Naive B cell (primary cell): ENCODE data around the gene AGBL4. TPM values are rescaled to one million over a fixed set of nuclear protein-coding genes. Genes with fewer than 3 reads are reported as not detected.
A peak's percentile ranks its signal among the peaks of the same experiment; 100 is the strongest.

ENCODE experiments used
- ATAC-seq, 2 donors: fragments of 150-1000 bp; cut with Tn5 transposase; 2 replicates each; pipeline ENCODE4 v1.10.0; 2021; ENCODE audit warnings: low read depth in 2 of 2, mild to moderate bottlenecking in 2 of 2, moderate library complexity in 2 of 2
- DNase-seq: peaks from one replicate; pipeline ENCODE4 v3.0.0; 2022
- H3K27ac Mint-ChIP-seq, 6 donors: one replicate each; pipeline ENCODE4 v1.8.0; 2020 to 2022; ENCODE audit warnings: mild to moderate bottlenecking in 6 of 6, mixed read lengths in 6 of 6, moderate library complexity in 5 of 6, inconsistent platforms in 2 of 6
- H3K27me3 Mint-ChIP-seq, 3 donors: one replicate each; pipeline ENCODE4 v1.8.0; 2021 to 2022; ENCODE audit warnings: mixed read lengths in 3 of 3, mild to moderate bottlenecking in 1 of 3
- H3K36me3 Mint-ChIP-seq, 2 donors: one replicate each; pipeline ENCODE4 v1.8.0; 2020 to 2022; ENCODE audit warnings: mixed read lengths in 2 of 2, inconsistent platforms in 1 of 2, mild to moderate bottlenecking in 1 of 2
- H3K4me1 Mint-ChIP-seq, 3 donors: one replicate each; pipeline ENCODE4 v1.8.0; 2020 to 2022; ENCODE audit warnings: mixed read lengths in 3 of 3, inconsistent platforms in 1 of 3, mild to moderate bottlenecking in 1 of 3, moderate library complexity in 1 of 3
- H3K4me3 Mint-ChIP-seq, 8 donors: one replicate each; pipeline ENCODE4 v1.8.0; 2020 to 2022; ENCODE audit warnings: mild to moderate bottlenecking in 8 of 8, mixed read lengths in 8 of 8, moderate library complexity in 8 of 8, inconsistent platforms in 2 of 8
- H3K9me3 Mint-ChIP-seq, 7 donors: one replicate each; pipeline ENCODE4 v1.8.0; 2020 to 2022; ENCODE audit warnings: mixed read lengths in 7 of 7, mild to moderate bottlenecking in 5 of 7, inconsistent platforms in 2 of 7, moderate library complexity in 1 of 7
- polyA plus RNA-seq, 6 donors: library from polyadenylated mRNA; unstranded; fragments of 300-500 nt; fragmentation: Illumina TruSeq; gene quantifications; one replicate each; pipeline ENCODE4 v1.2.3, GENCODE V29; 2021; ENCODE audit warnings: low read depth in 6 of 6

AGBL4 gene
- polyA plus RNA-seq, 6 donors from 2014 or later = 0.18 to 0.32 (median 0.20) TPM; not detected in 3

GRCh38 chr1:48841966-48842365, 1181.8 kb downstream of the AGBL4 start:
- no peak overlapping the region for H3K27ac Mint-ChIP-seq
- H3K4me1 Mint-ChIP-seq = no peaks in the 10 kb centered on the region
- no peak for DNase-seq
- H3K4me3 Mint-ChIP-seq = no peak overlapping the region
- ATAC-seq = no peak
- H3K9me3 Mint-ChIP-seq = no peaks in the 10 kb centered on the region
- H3K27me3 Mint-ChIP-seq = peaks cover 0 to 15% (median 10%) of the 10 kb centered on the region in 3 donors
- no peaks in the 10 kb centered on the region for H3K36me3 Mint-ChIP-seq

- DNase-seq (no peak), ATAC-seq (no peak)
- no peak overlapping the region for H3K27ac Mint-ChIP-seq
- no peak overlapping the region for H3K4me3 Mint-ChIP-seq
- H3K4me1 Mint-ChIP-seq = no peaks in the 10 kb centered on the region
- peaks cover 0 to 15% (median 11%) of the 10 kb centered on the region in 3 donors for H3K27me3 Mint-ChIP-seq
- H3K36me3 Mint-ChIP-seq = no peaks in the 10 kb centered on the region
- no peaks in the 10 kb centered on the region for H3K9me3 Mint-ChIP-seq
Observed at GRCh38 chr1:48841461-48841860, 1182.3 kb downstream of the AGBL4 start.

GRCh38 chr1:48831120-48831978, 1192.4 kb downstream of the AGBL4 start:
- no peak for DNase-seq
- H3K27me3 Mint-ChIP-seq = peaks cover 5 to 41% (median 24%) of the 10 kb centered on the region in 3 donors
- no peaks in the 10 kb centered on the region for H3K9me3 Mint-ChIP-seq
- peaks cover 0 to 11% (median 0%) of the 10 kb centered on the region in 3 donors for H3K4me1 Mint-ChIP-seq
- H3K4me3 Mint-ChIP-seq = no peak overlapping the region
- H3K36me3 Mint-ChIP-seq = no peaks in the 10 kb centered on the region
- no peak overlapping the region for H3K27ac Mint-ChIP-seq
- no peak for ATAC-seq

GRCh38 chr1:48830715-48831114, 1193.0 kb downstream of the AGBL4 start:
- no peaks in the 10 kb centered on the region for H3K9me3 Mint-ChIP-seq
- no peak overlapping the region for H3K4me3 Mint-ChIP-seq
- H3K4me1 Mint-ChIP-seq = peaks cover 0 to 11% (median 0%) of the 10 kb centered on the region in 3 donors
- DNase-seq (no peak), ATAC-seq (no peak)
- H3K27me3 Mint-ChIP-seq = peaks cover 5 to 38% (median 22%) of the 10 kb centered on the region in 3 donors
- no peaks in the 10 kb centered on the region for H3K36me3 Mint-ChIP-seq
- no peak overlapping the region for H3K27ac Mint-ChIP-seq

- Mint-ChIP-seq H3K4me3 (no peak overlapping the region), H3K36me3 (no peaks in the 10 kb centered on the region), H3K27ac (no peak overlapping the region), H3K27me3 (peaks cover 5 to 43% (median 27%) of the 10 kb centered on the region in 3 donors), H3K4me1 (peaks cover 0 to 12% (median 0%) of the 10 kb centered on the region in 3 donors), H3K9me3 (no peaks in the 10 kb centered on the region)
- no peak for ATAC-seq
- no peak for DNase-seq
Observed at GRCh38 chr1:48829446-48829845, 1194.3 kb downstream of the AGBL4 start.

GRCh38 chr1:48823168-48823567, 1200.6 kb downstream of the AGBL4 start:
- H3K36me3 Mint-ChIP-seq = no peaks in the 10 kb centered on the region
- H3K27me3 Mint-ChIP-seq = peaks cover 5 to 26% (median 14%) of the 10 kb centered on the region in 3 donors
- peaks cover 0 to 7% (median 0%) of the 10 kb centered on the region in 3 donors for H3K4me1 Mint-ChIP-seq
- no peak overlapping the region for H3K27ac Mint-ChIP-seq
- no peaks in the 10 kb centered on the region for H3K9me3 Mint-ChIP-seq
- ATAC-seq (no peak), DNase-seq (no peak)
- no peak overlapping the region for H3K4me3 Mint-ChIP-seq

GRCh38 chr1:48820491-48820890, 1203.3 kb downstream of the AGBL4 start:
- Mint-ChIP-seq H3K36me3 (no peaks in the 10 kb centered on the region), H3K4me1 (peaks cover 18 to 28% (median 19%) of the 10 kb centered on the region in 3 donors), H3K4me3 (no peak overlapping the region), H3K27ac (no peak overlapping the region), H3K27me3 (peaks cover 5 to 10% (median 7%) of the 10 kb centered on the region in 3 donors), H3K9me3 (no peaks in the 10 kb centered on the region)
- DNase-seq (no peak), ATAC-seq (no peak)

- peak; percentile 46 to 60 for ATAC-seq
Observed at GRCh38 chr1:48817505-48818114, 1206.1 kb downstream of the AGBL4 start.

GRCh38 chr1:48810740-48811139, 1213.0 kb downstream of the AGBL4 start:
- H3K27ac Mint-ChIP-seq = no peak overlapping the region
- H3K27me3 Mint-ChIP-seq = no peaks in the 10 kb centered on the region
- DNase-seq (no peak), ATAC-seq (no peak)
- no peak overlapping the region for H3K4me3 Mint-ChIP-seq
- peaks cover 0 to 5% (median 0%) of the 10 kb centered on the region in 7 donors for H3K9me3 Mint-ChIP-seq
- peaks cover 0 to 8% of the 10 kb centered on the region in 2 donors for H3K36me3 Mint-ChIP-seq
- peaks cover 32 to 51% (median 35%) of the 10 kb centered on the region in 3 donors for H3K4me1 Mint-ChIP-seq

More at GRCh38 chr1:48817505-48818114, 1206.1 kb downstream of the AGBL4 start:
- H3K27ac Mint-ChIP-seq = peak overlapping the region in 1 of 6 donors; percentile 24
- H3K4me1 Mint-ChIP-seq = peaks cover 24 to 42% (median 27%) of the 10 kb centered on the region in 3 donors
- no peak overlapping the region for H3K4me3 Mint-ChIP-seq
- peak; percentile 53 for DNase-seq
- no peaks in the 10 kb centered on the region for H3K36me3 Mint-ChIP-seq
- H3K27me3 Mint-ChIP-seq = no peaks in the 10 kb centered on the region
- H3K9me3 Mint-ChIP-seq = no peaks in the 10 kb centered on the region

- ATAC-seq = no peak
- Mint-ChIP-seq H3K27me3 (no peaks in the 10 kb centered on the region), H3K4me1 (peaks cover 34 to 46% (median 36%) of the 10 kb centered on the region in 3 donors), H3K36me3 (peaks cover 0 to 15% of the 10 kb centered on the region in 2 donors), H3K27ac (peak overlapping the region in 3 of 6 donors; percentile 24 to 26 (median 26)), H3K4me3 (no peak overlapping the region), H3K9me3 (peaks cover 0 to 5% (median 0%) of the 10 kb centered on the region in 7 donors)
- DNase-seq = no peak
Observed at GRCh38 chr1:48808496-48808895, 1215.3 kb downstream of the AGBL4 start.

- ATAC-seq = no peak
Observed at GRCh38 chr1:48807554-48808260, 1216.0 kb downstream of the AGBL4 start.

GRCh38 chr1:48803474-48803873, 1220.3 kb downstream of the AGBL4 start:
- Mint-ChIP-seq H3K36me3 (peaks cover 0 to 9% of the 10 kb centered on the region in 2 donors), H3K9me3 (peaks cover 0 to 6% (median 0%) of the 10 kb centered on the region in 7 donors), H3K27me3 (no peaks in the 10 kb centered on the region), H3K4me3 (peak overlapping the region in 2 of 8 donors; percentile 6 to 10), H3K27ac (peak overlapping the region in 3 of 6 donors; percentile 35 to 53 (median 50)), H3K4me1 (peaks cover 43 to 69% (median 43%) of the 10 kb centered on the region in 3 donors)
- DNase-seq = peak; percentile 7
- ATAC-seq = peak in 1 of 2 donors; percentile 39

More at GRCh38 chr1:48807554-48808260, 1216.0 kb downstream of the AGBL4 start:
- H3K27me3 Mint-ChIP-seq = no peaks in the 10 kb centered on the region
- peaks cover 0 to 5% (median 0%) of the 10 kb centered on the region in 7 donors for H3K9me3 Mint-ChIP-seq
- no peak overlapping the region for H3K4me3 Mint-ChIP-seq
- peak overlapping the region in 1 of 6 donors; percentile 16 for H3K27ac Mint-ChIP-seq
- no peak for DNase-seq
- H3K4me1 Mint-ChIP-seq = peaks cover 39 to 48% (median 42%) of the 10 kb centered on the region in 3 donors
- peaks cover 0 to 15% of the 10 kb centered on the region in 2 donors for H3K36me3 Mint-ChIP-seq

- peaks cover 77 to 94% (median 91%) of the 10 kb centered on the region in 3 donors for H3K4me1 Mint-ChIP-seq
- ATAC-seq (no peak), DNase-seq (no peak)
- no peaks in the 10 kb centered on the region for H3K27me3 Mint-ChIP-seq
- peaks cover 0 to 7% (median 0%) of the 10 kb centered on the region in 7 donors for H3K9me3 Mint-ChIP-seq
- H3K36me3 Mint-ChIP-seq = no peaks in the 10 kb centered on the region
- H3K4me3 Mint-ChIP-seq = peak overlapping the region in 7 of 8 donors; percentile 3 to 92 (median 72)
- H3K27ac Mint-ChIP-seq = peak overlapping the region; percentile 84 to 99 (median 98)
Observed at GRCh38 chr1:48794816-48795215, 1228.9 kb downstream of the AGBL4 start.
